KG1 (cell line): ENCODE measurements around the gene PDE6B.
"Not testable (repeated sequence)": the region's sequence is repeated elsewhere in the genome, so short reads cannot be mapped to it uniquely, and the experiment has no call there.

ENCODE experiments used
- DNase-seq: peaks from one replicate; lab custom pipeline; 2025; lab: John Stamatoyannopoulos, UW

Gene PDE6B

GRCh38 chr4:624705-625590, at the start of gene PDE6B:
Gene PDE6B, plus strand, starts transcription at chr4:625573. Its CDS starts 54 bp downstream, at chr4:625627.
- DNase-seq: no peak

GRCh38 chr4:576245-576821, 49.0 kb upstream of the PDE6B start, which contains the start of gene TMEM271:
Gene TMEM271, minus strand, starts transcription at chr4:576295. Its CDS starts 233 bp downstream, at chr4:576062.
- DNase-seq: no peak

- no peak for DNase-seq
Observed at GRCh38 chr4:576991-577498, 48.3 kb upstream of the PDE6B start.

- no peak for DNase-seq
Observed at GRCh38 chr4:577499-578450, 47.6 kb upstream of the PDE6B start.

- no peak for DNase-seq
Observed at GRCh38 chr4:578451-579443, 46.6 kb upstream of the PDE6B start.

GRCh38 chr4:579543-580175, 45.7 kb upstream of the PDE6B start:
- DNase-seq: no peak

- DNase-seq: no peak
Observed at GRCh38 chr4:581181-581580, 44.2 kb upstream of the PDE6B start.

- DNase-seq: no peak
Observed at GRCh38 chr4:581753-582361, 43.5 kb upstream of the PDE6B start.

GRCh38 chr4:583820-584219, 41.6 kb upstream of the PDE6B start:
- DNase-seq: no peak

GRCh38 chr4:587671-588350, 37.6 kb upstream of the PDE6B start:
- no peak for DNase-seq

GRCh38 chr4:588351-588849, 37.0 kb upstream of the PDE6B start:
- DNase-seq: no peak

GRCh38 chr4:589219-589963, 36.0 kb upstream of the PDE6B start:
- DNase-seq: no peak

- DNase-seq: no peak
Observed at GRCh38 chr4:590313-590841, 35.0 kb upstream of the PDE6B start.

- DNase-seq: not testable (repeated sequence)
Observed at GRCh38 chr4:592178-592577, 33.2 kb upstream of the PDE6B start.

GRCh38 chr4:592825-593520, 32.4 kb upstream of the PDE6B start:
- no peak for DNase-seq

GRCh38 chr4:598925-599324, 26.4 kb upstream of the PDE6B start:
- no peak for DNase-seq

- DNase-seq: no peak
Observed at GRCh38 chr4:600166-600565, 25.2 kb upstream of the PDE6B start.
